Spleen (tissue), 7 donors: ENCODE data around the gene RYR2.

Experiments used
- CTCF ChIP-seq, 11 experiments: fragments of 200-600 bp in 7 of 11; fragments of 450-650 bp in 4 of 11; sonication (generic) in 4 of 11; IDR thresholded peaks in 8 of 11; conservative IDR thresholded peaks in 3 of 11; 1 replicate in 7 of 11; 2 replicates in 4 of 11; pipeline versions ENCODE4 v1.4.0 to v1.8.0; 2016 to 2021; ENCODE audit warnings: antibody characterized with exemption in 11 of 11, inconsistent platforms in 4 of 11, mild to moderate bottlenecking in 1 of 11
- POLR2A ChIP-seq, 3 donors: fragments of 450-650 bp; IDR thresholded peaks; one replicate each; pipeline ENCODE4 v1.5.1; 2017; ENCODE audit warnings: antibody characterized with exemption in 3 of 3, mild to moderate bottlenecking in 1 of 3
- POLR2AphosphoS5 ChIP-seq, 3 donors: sonication (generic); formaldehyde crosslinking; IDR thresholded peaks; one replicate each; pipeline ENCODE4 v1.5.1; 2017; ENCODE audit warnings: antibody characterized with exemption in 3 of 3
- donor health status: DM: no; HTN: no; CAD: no; lungs with moderate emphysema.
- donor health status: DM: no; HTN: no; CAD: no.
- donor health status: DM: no; HTN: no; CAD: no.

- TF ChIP-seq POLR2AphosphoS5 (IDR thresholded peaks at IDR 0.05) (no peak), CTCF (IDR thresholded peaks at IDR 0.05 in 8 of 11, conservative IDR thresholded peaks at IDR 0.05 in 3 of 11) (no peak), POLR2A (IDR thresholded peaks at IDR 0.05) (no peak)
These were observed 47.5 kb upstream of the RYR2 start for GRCh38 chr1:236994450-236994849.
